ENCODE data around the gene IL1RAPL1.

IL1RAPL1 gene

DNA sequence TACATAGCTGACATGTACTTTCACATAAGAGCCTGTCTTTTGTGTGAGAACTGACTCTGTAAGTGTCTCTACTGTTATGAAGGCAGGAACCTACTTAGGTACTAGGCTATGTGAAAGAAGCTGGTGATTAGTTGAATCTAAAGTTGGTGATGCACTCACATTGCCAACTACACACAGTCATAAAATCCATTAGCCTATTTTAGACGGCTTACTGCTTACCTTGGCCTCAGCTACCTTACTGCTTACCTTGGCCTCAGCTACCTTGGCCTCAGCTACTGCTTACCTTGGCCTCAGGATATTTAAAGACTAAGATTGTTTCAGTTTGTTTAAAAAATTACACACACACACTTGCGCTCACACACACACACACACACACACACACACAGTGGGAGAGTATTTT is 549.7 kb downstream of the IL1RAPL1 start:
- DNase-seq, result no peak

DNA sequence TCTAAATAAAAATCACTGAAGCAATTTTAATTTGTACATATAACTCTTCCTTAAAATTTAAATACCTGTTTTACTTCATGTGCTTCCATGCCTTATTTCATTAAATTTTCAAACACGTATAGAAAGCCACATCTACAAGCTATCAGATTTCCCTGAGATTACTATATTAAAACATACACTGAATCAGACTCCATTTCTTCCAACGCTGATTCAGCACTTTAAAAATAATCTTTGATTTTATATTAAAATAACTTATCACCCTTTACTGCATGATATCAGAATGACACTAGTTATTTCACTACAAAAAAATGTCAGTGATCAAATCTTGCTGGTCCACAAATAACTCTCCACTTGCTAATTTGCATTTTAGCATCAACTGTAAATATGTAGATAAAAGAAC is 550.8 kb downstream of the IL1RAPL1 start:
- no peak for DNase-seq

DNA sequence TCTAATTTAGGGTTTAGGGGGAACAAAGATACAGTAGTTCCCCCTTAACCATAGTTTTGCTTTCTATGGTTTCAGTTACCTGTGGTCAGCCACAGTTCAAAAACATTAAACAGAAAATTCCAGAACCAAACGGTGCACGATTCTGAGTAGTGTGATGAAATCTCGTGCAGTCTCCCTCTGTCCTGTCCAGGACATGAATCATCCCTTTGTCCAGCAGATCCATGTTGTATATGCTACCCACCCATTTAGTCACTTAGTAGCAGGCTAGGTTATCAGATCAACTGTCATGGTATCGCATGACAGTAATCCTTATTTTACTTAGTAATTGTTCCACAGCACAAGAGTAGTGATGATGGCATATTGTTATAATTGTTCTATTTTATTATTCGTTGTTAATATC is 556.1 kb downstream of the IL1RAPL1 start:
- DNase-seq, result peak; percentile 1

DNA sequence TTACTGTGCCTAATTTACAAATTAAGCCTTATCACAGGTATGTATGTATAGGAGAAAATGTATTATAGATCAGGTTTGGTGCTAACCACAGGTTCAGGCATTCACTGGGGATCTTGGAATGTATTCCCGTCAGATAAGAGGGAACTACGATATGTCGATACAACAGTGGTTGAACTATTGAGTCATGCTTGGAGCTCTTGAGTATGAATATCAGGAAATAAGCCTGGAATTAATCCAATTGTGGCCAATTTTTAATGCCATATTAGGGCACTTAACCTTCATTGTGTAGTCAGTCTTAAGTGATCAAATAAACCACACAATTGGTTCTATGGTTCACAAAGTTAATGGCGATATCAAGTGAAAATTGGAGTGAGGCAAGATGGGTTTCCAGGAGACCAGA is 556.5 kb downstream of the IL1RAPL1 start:
- DNase-seq, result peak; percentile 0

DNA sequence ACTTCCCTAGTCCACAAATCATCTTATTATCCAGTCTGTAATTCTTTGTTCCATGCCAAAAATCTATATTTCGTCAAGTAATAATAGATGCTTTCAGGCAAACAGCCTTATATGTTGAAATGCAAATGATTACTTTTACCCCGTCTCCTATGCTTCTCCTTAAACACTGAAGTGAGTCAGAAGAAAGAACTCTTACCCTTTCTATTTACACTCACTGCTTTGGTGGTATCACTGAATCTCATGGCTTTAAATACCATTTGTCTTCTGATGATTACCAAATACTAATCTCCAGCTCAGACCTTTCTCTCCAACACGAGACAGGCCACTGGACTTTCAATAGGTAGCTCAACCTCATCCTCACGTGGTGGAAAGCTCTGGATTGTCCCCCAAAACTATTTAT is 558.1 kb downstream of the IL1RAPL1 start:
- DNase-seq, result peak; percentile 14

DNA sequence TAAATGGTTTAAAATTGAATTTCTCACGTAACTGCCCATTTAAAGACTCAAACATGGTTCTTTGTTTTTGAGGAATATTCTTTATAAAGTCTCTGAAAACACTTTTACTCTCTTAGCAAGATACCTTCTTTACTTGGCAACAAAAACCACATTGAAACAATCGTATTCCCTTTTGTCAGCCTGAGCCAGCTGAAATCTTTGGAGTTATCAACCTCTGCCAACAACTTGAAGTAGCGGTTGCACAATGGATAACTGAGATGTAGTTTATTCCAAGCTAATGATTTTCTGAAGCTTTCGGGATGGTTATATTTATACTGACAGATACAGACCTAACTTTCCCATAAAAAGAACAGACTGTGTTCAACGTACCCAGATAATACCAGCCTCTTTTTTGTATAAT is 561.3 kb downstream of the IL1RAPL1 start:
- no peak for DNase-seq

DNA sequence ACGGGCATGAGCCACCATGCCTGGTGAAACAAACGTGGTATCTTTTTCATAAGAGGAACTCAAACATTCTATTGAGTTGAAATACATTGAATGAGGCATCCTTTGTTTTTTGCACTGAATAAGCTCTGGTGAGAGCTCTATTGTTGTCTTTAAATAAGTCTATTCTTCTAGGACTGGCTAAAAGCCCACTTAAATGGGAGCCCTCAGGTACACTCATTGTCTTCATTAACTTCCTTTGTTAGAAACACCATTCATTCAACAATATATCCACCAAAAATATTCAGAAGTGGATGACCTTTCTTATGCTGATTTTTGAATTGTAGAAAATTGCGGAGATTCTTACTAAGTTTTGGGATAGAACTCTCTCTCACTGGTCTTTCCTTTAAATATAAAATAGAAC is 568.0 kb downstream of the IL1RAPL1 start:
- DNase-seq, result no peak

DNA sequence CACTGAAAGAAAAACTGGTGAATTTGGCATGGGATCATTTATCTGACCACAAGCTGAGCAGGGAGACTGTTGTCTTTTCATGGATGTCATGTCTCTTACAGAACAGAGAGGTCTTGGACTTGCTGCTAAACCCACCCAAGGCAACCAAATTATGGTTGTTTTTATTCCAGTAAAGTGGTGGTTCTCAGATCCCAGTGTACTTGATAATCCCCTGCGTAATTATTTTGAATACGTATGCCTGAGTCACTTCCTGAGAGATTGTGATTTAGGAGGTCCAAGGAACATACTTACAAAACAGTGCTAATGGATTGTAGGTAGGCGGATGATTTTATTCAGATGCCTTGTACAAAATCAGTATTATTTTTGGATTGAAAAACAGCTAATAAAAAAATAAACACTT is 585.6 kb downstream of the IL1RAPL1 start:
- DNase-seq, result peak; percentile 1

DNA sequence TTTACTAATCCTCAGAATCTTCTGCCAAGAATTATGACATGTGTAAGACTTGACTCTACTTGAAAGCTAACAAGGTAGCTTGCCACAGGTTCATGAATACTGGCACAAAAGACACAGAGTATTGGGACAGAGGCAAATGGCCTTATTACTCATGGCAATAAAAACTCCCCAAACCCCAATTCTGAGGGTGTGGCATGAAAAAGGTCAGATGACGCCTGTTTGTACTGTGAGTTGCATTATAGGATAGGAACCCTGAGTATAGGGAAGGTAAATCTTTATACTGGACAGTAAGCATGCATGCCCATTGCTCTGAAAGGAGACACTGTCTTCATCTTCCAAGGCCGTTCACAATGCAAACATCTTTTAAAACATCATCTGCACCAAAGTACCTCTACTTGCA is 600.0 kb downstream of the IL1RAPL1 start:
- no peak for DNase-seq

DNA sequence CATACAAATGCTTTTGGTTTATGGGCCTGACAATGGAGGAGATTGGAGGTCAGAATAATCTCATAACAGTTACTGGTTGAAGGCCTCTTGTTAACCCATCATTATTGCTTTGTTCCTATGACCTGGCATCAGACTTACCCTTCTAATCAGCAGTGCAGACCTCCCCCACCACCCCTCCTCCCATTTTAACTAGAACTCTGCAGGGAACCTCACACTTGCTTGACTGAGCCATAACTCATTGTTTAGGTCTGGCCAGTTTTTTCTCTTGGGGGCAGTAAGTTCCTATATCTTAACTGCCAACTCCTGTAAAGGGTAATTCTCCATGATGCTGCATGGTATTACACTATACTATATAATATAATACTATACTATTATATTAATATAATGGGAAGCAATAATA is 609.3 kb downstream of the IL1RAPL1 start:
- no peak for DNase-seq

DNA sequence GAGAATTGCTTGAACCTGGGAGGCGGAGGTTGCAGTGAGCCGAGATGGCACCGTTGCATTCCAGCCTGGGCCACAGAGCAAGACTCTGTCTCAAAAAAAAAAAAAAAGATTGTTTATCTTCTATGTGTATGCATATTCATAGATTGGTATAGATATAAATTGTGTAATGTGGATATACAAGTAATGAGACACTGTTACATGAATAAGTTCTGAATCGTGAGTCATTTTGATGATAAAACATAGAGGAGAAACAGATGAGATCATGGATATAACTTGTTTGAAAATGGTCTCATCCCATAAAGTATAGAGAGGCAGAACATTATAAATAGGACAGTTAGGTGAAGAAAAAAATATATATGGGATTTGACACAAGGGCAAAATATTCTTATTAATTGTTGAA is 628.0 kb downstream of the IL1RAPL1 start:
- no peak for DNase-seq

DNA sequence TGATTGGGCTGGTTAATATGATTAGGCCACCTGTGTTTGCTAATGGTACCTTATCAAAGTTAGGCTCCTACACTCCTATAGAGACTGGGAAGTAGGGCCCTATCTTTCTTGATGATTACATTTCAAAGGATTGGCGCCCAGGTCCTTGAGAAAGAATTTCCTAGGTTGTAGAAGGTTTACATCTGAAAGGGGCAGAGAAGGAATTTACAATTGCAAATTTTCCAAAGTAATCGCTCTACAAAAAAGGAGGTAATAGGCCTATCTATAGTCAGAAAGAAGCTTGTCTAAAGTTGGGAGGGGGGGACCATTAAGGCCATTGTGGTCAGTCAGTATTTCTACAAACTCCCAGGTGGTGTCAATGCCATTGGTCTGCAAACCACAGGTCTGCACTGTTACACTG is 638.4 kb downstream of the IL1RAPL1 start:
- DNase-seq, result no peak

DNA sequence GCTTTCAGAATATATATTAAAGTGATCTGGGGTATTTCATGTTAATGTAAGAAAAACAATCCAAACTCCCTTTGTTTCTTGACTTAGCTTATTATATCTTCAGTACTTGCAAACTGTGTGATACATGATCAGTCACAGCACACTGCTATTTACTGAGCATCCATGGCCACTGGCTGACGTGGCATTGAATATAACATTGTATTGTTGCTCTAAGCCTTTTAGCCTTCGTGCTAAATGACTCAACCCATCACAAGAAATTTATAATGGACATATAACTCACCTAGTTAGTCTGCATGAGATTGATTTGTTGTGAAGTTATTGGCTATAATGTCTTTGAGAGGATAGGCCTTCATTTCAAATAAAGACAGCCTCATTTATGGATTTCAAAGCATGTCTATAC is 642.6 kb downstream of the IL1RAPL1 start:
- no peak for DNase-seq

DNA sequence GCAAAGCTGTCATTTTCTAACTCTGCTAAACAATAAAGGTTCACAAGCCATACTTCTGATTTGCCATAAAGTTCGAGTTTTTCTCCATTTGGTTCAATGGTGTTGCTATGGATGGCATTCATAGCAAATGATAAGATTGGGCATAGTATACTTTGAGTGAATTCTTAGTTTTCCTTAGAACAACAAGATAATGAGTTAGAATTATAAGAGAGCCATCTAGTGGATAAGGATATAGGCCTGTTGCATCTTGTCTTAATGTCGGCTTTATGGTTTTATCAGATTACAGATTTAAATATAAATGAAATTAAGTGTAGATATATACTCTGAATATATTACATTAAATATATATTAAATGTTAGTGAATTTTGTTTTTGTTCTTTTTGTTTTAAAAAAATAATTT is 644.6 kb downstream of the IL1RAPL1 start:
- no peak for DNase-seq

DNA sequence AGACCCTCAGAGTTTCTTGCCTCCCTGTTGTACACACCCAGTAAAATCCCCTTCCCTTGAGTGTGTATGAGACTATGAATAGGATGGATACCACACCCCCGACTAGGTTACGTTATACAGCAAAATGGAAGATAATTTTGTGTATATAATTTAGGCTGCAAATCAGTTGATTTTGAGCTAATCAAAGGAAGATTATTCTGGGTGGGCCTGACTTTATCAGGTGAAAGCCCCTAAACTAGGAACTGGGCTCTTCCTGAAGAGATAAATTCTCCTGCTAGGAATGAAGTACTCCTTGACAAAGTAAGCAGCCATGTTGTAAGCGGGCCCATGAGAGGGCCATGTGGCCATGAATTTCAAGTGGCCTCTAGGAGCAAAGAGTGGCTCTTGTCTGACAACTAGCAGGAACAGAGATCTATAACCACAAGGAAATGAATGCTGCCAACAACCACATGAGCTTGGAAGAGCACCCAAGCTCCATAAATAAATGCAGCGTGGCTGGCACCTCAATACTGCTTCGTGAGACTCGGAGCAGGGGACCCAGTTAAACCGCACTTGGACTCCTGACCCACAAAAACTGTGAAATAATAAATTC is 646.4 kb downstream of the IL1RAPL1 start:
- DNase-seq, result no peak

DNA sequence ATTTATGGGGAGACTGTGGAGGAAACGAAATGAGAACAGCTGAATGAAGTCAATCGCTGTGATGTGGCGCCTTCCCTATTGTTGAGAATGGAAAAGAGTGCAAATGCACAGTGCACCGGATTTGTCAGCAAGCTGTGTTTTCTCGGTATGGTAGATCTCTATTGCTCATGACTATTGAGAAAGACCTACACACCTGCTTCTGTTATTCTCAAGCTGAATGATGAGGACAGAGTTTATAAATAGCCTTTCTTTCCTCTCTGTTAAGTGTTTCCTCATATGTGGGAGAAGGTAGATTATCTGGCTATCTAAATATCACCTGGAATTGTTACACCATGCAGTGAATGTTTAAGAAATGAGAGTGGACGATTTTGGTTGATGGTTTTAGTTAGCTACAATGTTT is 650.7 kb downstream of the IL1RAPL1 start:
- no peak for DNase-seq

DNA sequence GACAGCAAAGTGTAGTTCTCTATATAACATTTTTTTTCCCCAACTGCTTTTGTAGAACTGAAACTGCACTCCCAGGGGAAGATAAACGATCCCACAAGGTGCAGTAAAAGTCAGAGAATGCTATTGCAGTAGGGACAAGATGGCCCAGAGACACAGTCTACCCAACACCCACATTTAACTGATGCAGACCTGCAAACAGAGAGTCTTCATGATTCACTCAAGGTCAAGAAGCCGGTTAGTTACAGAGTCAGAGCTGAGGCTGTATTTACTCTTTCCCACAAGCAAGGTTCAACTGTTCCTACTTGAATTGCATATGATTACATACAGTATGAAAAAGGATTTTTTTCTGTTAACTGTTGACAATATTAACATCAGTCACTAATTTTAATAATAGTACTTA is 654.6 kb downstream of the IL1RAPL1 start:
- no peak for DNase-seq

DNA sequence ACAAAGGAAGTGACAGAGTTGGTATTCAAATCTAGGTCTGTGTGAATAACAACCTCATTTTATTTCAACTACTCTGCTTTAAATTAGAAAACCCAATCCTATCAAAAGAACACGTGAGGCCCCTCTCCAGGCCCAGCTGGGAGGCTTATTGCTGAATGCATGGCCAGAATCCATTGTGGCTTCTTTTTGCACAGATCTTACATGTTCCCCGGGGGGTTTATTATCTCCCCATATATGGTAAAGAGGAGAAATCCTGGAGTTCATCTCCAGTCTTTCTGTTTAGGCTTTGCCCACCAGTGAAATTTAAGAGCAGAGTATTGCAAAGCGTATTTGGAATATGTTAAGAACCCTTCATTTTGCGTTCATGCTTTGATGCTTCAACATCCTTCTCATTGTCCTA is 655.6 kb downstream of the IL1RAPL1 start:
- no peak for DNase-seq

DNA sequence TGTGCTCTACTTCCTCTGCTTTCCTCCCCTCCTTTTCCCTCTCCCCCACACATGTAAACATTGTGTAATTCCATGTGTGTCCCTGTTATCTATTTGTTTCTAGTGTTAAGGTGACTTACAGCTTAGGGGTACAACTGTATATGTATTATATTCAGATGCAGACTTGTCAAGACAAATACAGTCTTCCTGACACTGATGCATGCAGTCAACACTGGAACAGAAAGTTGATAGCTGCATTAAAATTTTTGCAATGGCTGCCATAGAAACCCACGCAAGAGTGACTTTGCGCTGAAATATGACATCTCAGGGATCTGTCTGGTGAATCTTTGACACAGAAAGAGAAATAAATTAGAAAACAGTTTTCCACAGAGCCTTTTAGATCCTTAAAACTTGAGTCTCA is 656.7 kb downstream of the IL1RAPL1 start:
- DNase-seq, result no peak

DNA sequence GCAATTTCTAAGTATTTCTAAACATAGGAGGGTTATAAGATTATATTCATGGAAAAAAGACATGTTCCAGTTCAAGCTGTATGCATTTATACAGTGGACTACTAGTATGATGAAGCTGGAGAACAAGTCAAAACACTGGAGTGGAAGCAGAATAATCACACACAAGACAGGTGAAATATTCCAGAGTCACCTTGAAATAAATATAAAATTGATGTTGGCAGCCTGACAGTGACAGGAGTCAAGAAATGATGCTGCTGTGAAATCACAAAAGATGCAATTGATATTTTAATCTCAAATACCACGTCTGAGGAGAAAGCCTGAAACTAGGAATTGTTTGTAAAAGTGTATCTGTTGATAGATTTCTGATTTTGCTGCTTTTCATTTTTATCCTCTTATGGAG is 667.3 kb downstream of the IL1RAPL1 start:
- DNase-seq, result no peak

DNA sequence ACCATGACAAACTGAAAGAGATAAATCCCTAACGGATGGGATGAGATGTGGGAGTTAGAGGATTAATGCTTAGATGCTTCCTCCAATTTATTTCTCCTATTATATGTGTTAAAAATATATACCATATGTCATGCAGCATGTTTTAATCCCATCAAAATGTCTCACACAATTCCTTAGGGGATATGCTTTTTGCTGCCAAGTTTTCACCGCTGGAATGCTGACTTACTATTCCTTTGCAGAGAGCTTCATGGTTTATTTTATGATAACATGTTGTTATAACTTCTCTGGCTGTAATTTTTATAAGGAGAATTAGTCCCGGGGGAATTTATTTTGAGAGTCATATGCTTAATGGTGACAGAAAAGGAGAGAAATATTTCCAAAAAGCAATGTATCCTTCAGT is 670.3 kb downstream of the IL1RAPL1 start:
- DNase-seq, result peak; percentile 88

DNA sequence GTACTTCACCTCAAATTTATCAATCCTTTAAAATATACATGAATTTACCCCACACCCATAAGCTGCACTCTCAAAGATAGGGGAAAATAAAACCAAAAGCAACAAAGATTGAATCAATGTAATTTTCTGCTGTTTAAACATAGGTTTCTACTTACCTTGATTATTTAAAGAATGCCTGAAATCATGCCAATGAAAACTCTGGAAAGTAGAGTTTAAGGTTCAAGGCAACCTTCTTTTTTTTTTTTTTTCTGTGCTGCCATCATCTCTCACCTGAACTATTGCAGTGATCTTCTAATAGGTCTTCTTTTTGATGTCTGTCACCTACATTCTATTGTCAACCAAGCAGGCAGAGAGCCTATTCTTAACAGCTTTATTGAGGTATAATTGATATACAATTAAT is 682.1 kb downstream of the IL1RAPL1 start:
- DNase-seq, result no peak

DNA sequence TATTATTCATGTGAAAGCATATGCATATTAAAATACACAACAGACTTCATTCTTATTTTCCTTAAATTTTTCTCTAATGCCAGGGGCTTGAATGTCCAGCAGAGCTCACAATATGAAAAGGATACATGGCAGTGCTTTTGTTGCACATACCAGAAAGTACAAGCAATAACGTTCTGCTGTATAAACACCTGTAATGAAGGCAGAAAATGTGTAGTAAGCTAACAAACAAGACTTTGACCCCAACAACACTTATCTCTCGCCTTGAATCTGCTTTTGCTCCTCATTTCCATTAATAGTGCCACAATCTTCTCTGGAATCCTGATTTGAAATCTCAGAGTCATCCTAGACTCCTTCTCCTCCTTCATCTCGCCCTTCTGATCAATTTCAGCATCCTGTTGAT is 687.3 kb downstream of the IL1RAPL1 start:
- no peak for DNase-seq

DNA sequence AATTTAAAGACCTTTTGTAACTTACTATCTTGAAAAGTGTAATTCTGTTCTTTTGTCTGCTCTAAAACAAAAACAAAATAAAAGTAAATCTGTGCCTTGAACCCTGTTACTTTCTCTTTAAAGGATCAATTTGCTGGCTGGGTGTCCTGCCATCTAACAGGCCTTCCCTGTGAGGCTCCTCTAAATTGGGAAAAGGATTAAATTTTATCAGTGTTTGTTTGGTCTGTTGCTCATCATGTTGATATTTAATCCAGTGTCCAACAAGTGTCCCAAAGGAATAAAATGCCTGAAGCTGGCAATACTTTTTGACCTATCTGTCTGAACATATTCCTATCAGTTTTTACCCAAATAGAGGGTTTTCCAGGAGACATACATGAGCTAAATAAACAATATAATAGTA is 688.7 kb downstream of the IL1RAPL1 start:
- DNase-seq, result no peak

DNA sequence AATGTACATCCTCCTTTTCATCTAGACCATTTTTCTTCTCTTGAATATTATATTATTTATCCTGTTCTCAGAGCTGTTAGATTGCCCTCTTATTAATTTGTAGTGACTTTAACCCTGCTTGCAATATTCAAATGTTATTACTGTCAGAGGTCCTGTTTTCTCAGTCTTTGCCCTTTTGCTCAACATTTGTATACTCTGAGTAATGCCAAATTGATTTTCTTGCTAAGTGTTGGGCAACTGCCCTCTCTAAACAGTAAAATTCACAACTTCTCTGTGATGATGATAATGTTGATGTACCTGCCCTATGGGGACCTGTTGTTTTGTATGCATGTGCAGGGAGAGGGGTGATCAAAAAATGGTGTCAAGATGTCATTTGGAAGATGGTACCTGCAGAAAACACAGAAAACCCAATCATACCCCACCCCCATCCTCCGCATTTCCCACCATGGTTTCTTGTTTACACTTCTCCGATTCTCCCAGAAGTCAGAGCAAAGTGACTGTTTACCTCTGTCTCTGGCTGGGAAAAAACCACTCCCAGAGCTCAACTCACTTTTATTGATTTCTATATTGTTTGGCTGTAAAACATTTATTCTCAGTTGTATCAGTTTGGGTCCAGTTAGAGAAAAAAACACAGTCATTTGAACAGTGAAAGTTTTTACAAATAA is 694.0 kb downstream of the IL1RAPL1 start:
- DNase-seq, result no peak

All from fibroblast of skin of right biceps (primary cell).